Nephron (organoid): ENCODE measurements around the gene AREL1.

Experiments used
- H3K27ac Mint-ChIP-seq, 3 experiments: 2 replicates each; pipeline ENCODE4 v1.8.0; 2020; ENCODE audit warnings: mixed read lengths in 3 of 3, mild to moderate bottlenecking in 2 of 3, moderate library complexity in 1 of 3
- H3K27me3 Mint-ChIP-seq: 2 replicates; pipeline ENCODE4 v1.8.0; 2021; ENCODE audit warnings: low read depth, mild to moderate bottlenecking, moderate library complexity, mixed read lengths
- H3K36me3 Mint-ChIP-seq: 2 replicates; pipeline ENCODE4 v1.8.0; 2020; ENCODE audit warnings: low read depth, mixed read lengths
- H3K4me1 Mint-ChIP-seq: 2 replicates; pipeline ENCODE4 v1.8.0; 2020; ENCODE audit warnings: mixed read lengths
- H3K4me3 Mint-ChIP-seq, 3 experiments: 2 replicates each; pipeline ENCODE4 v1.8.0; 2020; ENCODE audit warnings: mild to moderate bottlenecking in 3 of 3, mixed read lengths in 3 of 3, moderate library complexity in 2 of 3
- H3K9me3 Mint-ChIP-seq: 2 replicates; pipeline ENCODE4 v1.8.0; 2020; ENCODE audit warnings: mixed read lengths
- TF ChIP-seq, protein P1 (sequence below), 3 experiments: fragments of 200-600 bp; sonication (generic); IDR thresholded peaks; one replicate each; pipeline ENCODE4 v1.5.0; 2021; ENCODE audit warnings: antibody characterized with exemption in 3 of 3; ENCODE audit not compliant: unreplicated experiment in 3 of 3

Gene AREL1

DNA sequence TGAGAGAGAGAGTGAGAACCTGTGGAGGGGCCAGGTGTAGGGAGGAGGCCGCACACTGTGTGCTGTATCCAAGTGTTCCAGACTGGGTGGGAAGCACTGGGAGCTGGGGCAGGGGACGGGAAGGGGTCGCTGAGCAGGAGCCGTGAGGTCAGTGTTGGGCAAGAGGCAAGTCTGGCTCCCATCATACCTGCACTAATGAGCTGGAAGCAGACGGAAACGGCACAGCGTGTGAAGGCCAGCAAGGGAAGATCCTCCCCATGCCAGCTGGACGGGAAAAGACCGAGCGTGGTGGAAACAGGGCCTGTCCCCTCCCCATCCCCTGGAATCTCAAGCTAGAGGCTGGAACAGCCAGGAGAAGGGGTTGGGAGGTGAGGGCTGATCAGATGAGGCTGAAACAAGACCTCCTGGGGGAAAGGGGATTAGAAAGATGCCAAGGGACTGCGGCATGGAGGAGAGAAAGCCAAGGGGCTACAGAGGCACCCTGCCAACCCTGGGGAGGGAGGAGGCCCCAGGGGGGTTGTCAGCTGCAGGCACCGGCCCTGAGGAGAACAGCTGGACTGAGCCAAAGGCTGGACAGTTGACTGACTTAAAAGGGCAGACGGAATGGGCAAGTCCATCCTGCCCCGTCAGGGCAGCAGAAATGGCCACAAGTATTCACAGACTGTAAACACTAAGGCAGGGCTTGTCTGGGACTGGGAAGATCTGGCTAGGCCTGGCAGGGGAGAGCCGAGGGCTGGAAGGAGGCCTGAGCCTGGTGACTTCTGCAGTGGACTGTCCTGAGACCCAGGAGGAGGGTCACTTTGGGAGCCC lies 81.8 kb downstream of the AREL1 start:
- Mint-ChIP-seq H3K27ac (peak overlapping the region in 2 of 3 experiments; percentile 10 to 28), H3K9me3 (no peaks in the 10 kb centered on the region), H3K4me3 (no peak overlapping the region), H3K36me3 (no peaks in the 10 kb centered on the region), H3K4me1 (peaks cover 51% of the 10 kb centered on the region), H3K27me3 (peaks cover 12% of the 10 kb centered on the region)
- TF ChIP-seq, protein P1, sequence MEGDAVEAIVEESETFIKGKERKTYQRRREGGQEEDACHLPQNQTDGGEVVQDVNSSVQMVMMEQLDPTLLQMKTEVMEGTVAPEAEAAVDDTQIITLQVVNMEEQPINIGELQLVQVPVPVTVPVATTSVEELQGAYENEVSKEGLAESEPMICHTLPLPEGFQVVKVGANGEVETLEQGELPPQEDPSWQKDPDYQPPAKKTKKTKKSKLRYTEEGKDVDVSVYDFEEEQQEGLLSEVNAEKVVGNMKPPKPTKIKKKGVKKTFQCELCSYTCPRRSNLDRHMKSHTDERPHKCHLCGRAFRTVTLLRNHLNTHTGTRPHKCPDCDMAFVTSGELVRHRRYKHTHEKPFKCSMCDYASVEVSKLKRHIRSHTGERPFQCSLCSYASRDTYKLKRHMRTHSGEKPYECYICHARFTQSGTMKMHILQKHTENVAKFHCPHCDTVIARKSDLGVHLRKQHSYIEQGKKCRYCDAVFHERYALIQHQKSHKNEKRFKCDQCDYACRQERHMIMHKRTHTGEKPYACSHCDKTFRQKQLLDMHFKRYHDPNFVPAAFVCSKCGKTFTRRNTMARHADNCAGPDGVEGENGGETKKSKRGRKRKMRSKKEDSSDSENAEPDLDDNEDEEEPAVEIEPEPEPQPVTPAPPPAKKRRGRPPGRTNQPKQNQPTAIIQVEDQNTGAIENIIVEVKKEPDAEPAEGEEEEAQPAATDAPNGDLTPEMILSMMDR (IDR thresholded peaks at IDR 0.05; ENCODE audit: unreplicated experiment in 3 of 3) = no peak

DNA sequence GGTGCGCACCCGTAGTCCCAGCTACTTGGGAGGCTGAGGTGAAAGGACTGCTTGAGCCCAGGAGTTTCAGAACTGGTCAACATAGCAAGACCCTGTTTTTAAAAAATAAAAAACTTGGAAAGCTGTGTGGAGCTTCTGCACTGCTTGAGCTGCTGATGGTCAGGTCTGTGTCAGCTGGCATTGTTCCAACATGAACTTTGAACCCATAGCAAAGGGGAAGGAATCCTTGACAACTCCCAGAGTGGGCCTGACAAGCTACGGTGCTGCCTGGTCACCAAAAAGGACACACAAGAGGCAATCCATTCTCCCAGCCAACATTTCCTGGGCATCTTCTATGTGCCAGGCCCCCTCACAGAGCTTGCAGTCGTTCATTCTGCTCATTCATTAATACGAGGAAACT lies 84.5 kb downstream of the AREL1 start:
- Mint-ChIP-seq H3K27ac (no peak overlapping the region), H3K36me3 (no peaks in the 10 kb centered on the region), H3K4me3 (no peak overlapping the region), H3K9me3 (no peaks in the 10 kb centered on the region), H3K4me1 (peaks cover 27% of the 10 kb centered on the region), H3K27me3 (peaks cover 14% of the 10 kb centered on the region)
- TF ChIP-seq, protein P1 (IDR thresholded peaks at IDR 0.05; ENCODE audit: unreplicated experiment in 3 of 3) = no peak

DNA sequence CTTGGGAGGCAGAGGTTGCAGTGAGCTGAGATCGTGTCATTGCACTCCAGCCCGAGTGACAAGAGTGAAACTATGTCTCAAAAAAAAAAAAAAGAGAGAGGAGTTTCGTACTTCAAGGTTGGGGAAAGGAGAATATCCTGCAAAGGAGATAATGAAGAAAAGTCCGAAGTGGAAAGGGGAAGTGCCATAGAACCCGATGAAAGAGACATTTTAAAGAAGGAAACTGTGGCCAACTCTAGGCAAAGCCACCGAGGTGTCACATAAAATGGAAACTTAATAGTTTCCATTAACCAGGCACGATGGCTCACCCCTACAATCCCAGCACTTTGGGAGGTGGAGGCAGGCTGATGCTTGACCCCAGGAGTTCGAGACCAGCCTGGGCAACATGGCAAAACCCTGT lies 85.8 kb downstream of the AREL1 start:
- Mint-ChIP-seq H3K27me3 (peaks cover 13% of the 10 kb centered on the region), H3K36me3 (no peaks in the 10 kb centered on the region), H3K4me3 (no peak overlapping the region), H3K9me3 (no peaks in the 10 kb centered on the region), H3K27ac (no peak overlapping the region), H3K4me1 (peaks cover 21% of the 10 kb centered on the region)
- TF ChIP-seq, protein P1 (IDR thresholded peaks at IDR 0.05; ENCODE audit: unreplicated experiment in 3 of 3) = no peak

DNA sequence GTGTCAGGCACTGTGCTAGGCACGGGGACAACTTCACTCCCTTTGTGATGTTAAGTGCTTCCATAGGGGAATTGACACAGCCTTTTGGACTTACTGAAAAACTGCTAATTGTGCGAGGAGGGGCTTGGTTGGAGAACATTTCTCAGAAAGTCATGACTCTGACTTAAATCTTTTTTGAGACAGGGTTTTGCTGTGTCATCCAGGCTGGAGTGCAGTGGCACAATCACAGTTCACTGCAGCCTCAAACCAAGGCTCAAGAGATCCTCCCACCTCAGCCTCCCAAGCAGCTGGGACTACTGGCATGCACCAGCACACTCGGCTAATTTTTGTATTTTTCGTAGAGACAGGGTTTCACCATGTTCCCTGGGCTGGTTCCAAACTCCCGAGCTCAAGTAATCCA lies 90.6 kb downstream of the AREL1 start:
- no peaks in the 10 kb centered on the region for H3K9me3 Mint-ChIP-seq
- TF ChIP-seq, protein P1 (IDR thresholded peaks at IDR 0.05; ENCODE audit: unreplicated experiment in 3 of 3) = no peak
- peak overlapping the region in 2 of 3 experiments; percentile 10 to 31 for H3K27ac Mint-ChIP-seq
- H3K36me3 Mint-ChIP-seq = no peaks in the 10 kb centered on the region
- H3K4me3 Mint-ChIP-seq = no peak overlapping the region
- H3K27me3 Mint-ChIP-seq = peaks cover 20% of the 10 kb centered on the region
- H3K4me1 Mint-ChIP-seq = peaks cover 30% of the 10 kb centered on the region

DNA sequence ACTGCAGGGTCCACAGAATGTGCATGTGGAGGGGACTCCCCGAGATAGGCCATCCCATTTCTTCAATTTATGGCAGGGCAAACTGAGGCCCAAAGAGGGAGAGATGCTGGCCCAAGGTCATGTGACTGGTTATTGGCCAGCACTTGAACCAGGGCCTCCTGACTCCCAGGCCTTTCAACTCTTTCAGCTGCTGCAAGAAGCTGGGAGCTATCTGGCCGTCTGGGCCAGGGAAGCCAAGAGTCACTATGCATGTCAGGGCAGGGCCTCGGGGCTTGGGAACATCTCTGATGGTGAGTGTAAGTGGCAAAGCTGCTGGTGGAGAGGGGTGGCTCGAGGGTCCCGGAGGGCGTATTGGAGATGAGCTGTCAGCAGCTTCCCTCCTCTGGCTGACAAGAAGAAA lies 91.3 kb downstream of the AREL1 start:
- H3K36me3 Mint-ChIP-seq = no peaks in the 10 kb centered on the region
- H3K27me3 Mint-ChIP-seq = peaks cover 21% of the 10 kb centered on the region
- no peak overlapping the region for H3K4me3 Mint-ChIP-seq
- H3K4me1 Mint-ChIP-seq = peaks cover 30% of the 10 kb centered on the region
- no peaks in the 10 kb centered on the region for H3K9me3 Mint-ChIP-seq
- TF ChIP-seq, protein P1 (IDR thresholded peaks at IDR 0.05; ENCODE audit: unreplicated experiment in 3 of 3) = no peak
- H3K27ac Mint-ChIP-seq = peak overlapping the region in 2 of 3 experiments; percentile 10 to 31

DNA sequence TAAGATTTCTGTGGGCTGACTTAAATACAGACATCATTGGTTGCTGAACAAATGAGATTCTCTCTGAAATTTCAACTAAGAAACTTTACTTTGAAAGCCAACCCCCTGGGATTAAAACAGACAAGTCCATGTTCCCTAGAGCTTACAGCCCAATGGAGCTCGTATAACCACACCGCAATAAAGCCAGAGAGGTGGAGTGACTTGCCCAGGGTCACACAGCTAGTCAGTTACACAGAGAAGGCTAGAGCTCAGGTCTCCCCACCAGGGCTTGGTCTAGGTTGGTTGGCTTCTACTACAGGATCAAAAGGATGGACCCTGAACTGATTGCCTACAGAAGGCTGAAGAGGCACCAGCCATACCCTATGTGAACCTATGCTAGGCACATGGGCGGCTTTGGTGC lies 92.0 kb downstream of the AREL1 start:
- Mint-ChIP-seq H3K27ac (peak overlapping the region in 2 of 3 experiments; percentile 2 to 31), H3K27me3 (peaks cover 27% of the 10 kb centered on the region), H3K9me3 (no peaks in the 10 kb centered on the region), H3K4me1 (peaks cover 30% of the 10 kb centered on the region), H3K36me3 (no peaks in the 10 kb centered on the region), H3K4me3 (no peak overlapping the region)
- TF ChIP-seq, protein P1 (IDR thresholded peaks at IDR 0.05; ENCODE audit: unreplicated experiment in 3 of 3) = no peak
